Body of pancreas (tissue), 4 donors: Measurements from ENCODE around the gene GRIFIN. TPM values are rescaled to one million over a fixed set of nuclear protein-coding genes. Genes with fewer than 3 reads are reported as not detected.

ENCODE experiments used
- ATAC-seq: fragments of 150-250 bp; one replicate; pipeline ENCODE4 v1.9.1; 2016
- DNase-seq, 4 donors: peaks; one replicate each; pipeline ENCODE4 v3.0.0-alpha.2; 2019
- H3K27ac ChIP-seq, 4 donors: fragments of 200-600 bp; sonication (generic); 1 replicate in 3 of 4; 2 replicates in 1 of 4; pipeline versions ENCODE4 v1.5.1 to v1.6.1; 2016 to 2019; ENCODE audit warnings: mild to moderate bottlenecking in 1 of 4, mixed read lengths in 1 of 4, moderate library complexity in 1 of 4
- H3K27me3 ChIP-seq, 2 donors: fragments of 200-600 bp; sonication (generic); one replicate each; pipeline ENCODE4 v1.6.0; 2016; ENCODE audit warnings: mild to moderate bottlenecking in 1 of 2
- H3K36me3 ChIP-seq, 2 donors: fragments of 200-600 bp; sonication (generic); replicated peaks in 1 of 2; 2 replicates each; pipeline ENCODE4 v1.5.1; 2016; ENCODE audit warnings: low read depth in 2 of 2; ENCODE audit not compliant: insufficient read depth in 1 of 2
- H3K4me1 ChIP-seq: fragments of 200-600 bp; sonication (generic); one replicate; pipeline ENCODE4 v1.6.0; 2016
- H3K4me3 ChIP-seq, 2 donors: fragments of 200-600 bp; sonication (generic); 1 replicate in 1 of 2; 2 replicates in 1 of 2; pipeline ENCODE4 v1.5.1; 2016 to 2019
- H3K9me3 ChIP-seq, 3 donors: fragments of 200-600 bp; sonication (generic); 1 replicate in 2 of 3; 2 replicates in 1 of 3; pipeline ENCODE4 v1.5.1; 2016
- CTCF ChIP-seq, 7 experiments: fragments of 450-650 bp in 4 of 7; fragments of 200-600 bp in 3 of 7; sonication (generic) in 3 of 7; IDR thresholded peaks; one replicate each; pipeline ENCODE4 v1.5.1; 2016 to 2019; ENCODE audit warnings: antibody characterized with exemption in 7 of 7
- POLR2A ChIP-seq, 3 donors: fragments of 450-650 bp; IDR thresholded peaks; one replicate each; pipeline ENCODE4 v1.6.1; 2016; ENCODE audit warnings: antibody characterized with exemption in 3 of 3, mild to moderate bottlenecking in 2 of 3
- WGBS, 2 donors: methylation state at CpG; one replicate each; pipeline ENCODE4 v1.1.5; 2017; 5-methylcytosine and 5-hydroxymethylcytosine counted together
- intact Hi-C: fragments of 100-400 bp; cut with DNase I; formaldehyde crosslinking; loops from one replicate; pipeline ENCODE4 v1.15.1; 2023
- total RNA-seq, 2 donors: library from RNA; depleted of rRNA; stranded (reverse); fragments of >200 nt; gene quantifications; one replicate each; pipeline ENCODE4 v1.1.0, GENCODE V29; 2016

The GRIFIN gene
- total RNA-seq, 2 donors from 2014 or later = not detected

GRCh38 chr7:2475678-2476015 lies 551 bp downstream of the GRIFIN start:
- DNase-seq (peak in 1 of 4 donors; percentile 5), ATAC-seq (no peak)
- Histone ChIP-seq H3K4me1 (peaks cover 21% of the 10 kb centered on the region), H3K4me3 (no peak overlapping the region), H3K27ac (no peak overlapping the region), H3K36me3 (no peaks in the 10 kb centered on the region), H3K27me3 (peaks cover 0 to 4% of the 10 kb centered on the region in 2 donors), H3K9me3 (no peaks in the 10 kb centered on the region)
- intact Hi-C loops = no loop called here
- WGBS, 2 donors = 89% methylated on average over 13 of the region's 18 CpGs
- TF ChIP-seq CTCF (IDR thresholded peaks at IDR 0.05) (no peak), POLR2A (IDR thresholded peaks at IDR 0.05) (no peak)

GRCh38 chr7:2474813-2475677 lies 1.2 kb downstream of the GRIFIN start:
- 57 to 78% methylated on average over 9 to 23 of the region's 28 CpGs for WGBS, 2 donors
- H3K36me3 ChIP-seq = no peaks in the 10 kb centered on the region
- H3K27ac ChIP-seq = no peak overlapping the region
- intact Hi-C loops = no loop called here
- H3K4me3 ChIP-seq = no peak overlapping the region
- ATAC-seq = peak; percentile 16
- H3K9me3 ChIP-seq = no peaks in the 10 kb centered on the region
- peaks cover 0 to 4% of the 10 kb centered on the region in 2 donors for H3K27me3 ChIP-seq
- DNase-seq = peak; percentile 52 to 89 (median 76)
- peaks cover 21% of the 10 kb centered on the region for H3K4me1 ChIP-seq
- TF ChIP-seq POLR2A (IDR thresholded peaks at IDR 0.05) (no peak), CTCF (IDR thresholded peaks at IDR 0.05) (peak in 3 of 7 experiments; percentile 32 to 53 (median 46))

- 82% methylated on average over 15 of the region's 15 CpGs; no CpG with 5 or more reads in 1 of the 2 donors for WGBS, 2 donors
- intact Hi-C loops = no loop called here
- no peak for ATAC-seq
Observed at GRCh38 chr7:2474224-2474623, 2.0 kb downstream of the GRIFIN start.

GRCh38 chr7:2473496-2474180 lies 2.6 kb downstream of the GRIFIN start:
- no peaks in the 10 kb centered on the region for H3K9me3 ChIP-seq
- H3K36me3 ChIP-seq = no peaks in the 10 kb centered on the region
- intact Hi-C loops = no loop called here
- ATAC-seq (no peak), DNase-seq (no peak)
- WGBS, 2 donors = 76 to 85% methylated on average over 10 to 12 of the region's 12 CpGs
- peaks cover 0 to 4% of the 10 kb centered on the region in 2 donors for H3K27me3 ChIP-seq
- H3K4me3 ChIP-seq = no peak overlapping the region
- TF ChIP-seq POLR2A (IDR thresholded peaks at IDR 0.05) (no peak), CTCF (IDR thresholded peaks at IDR 0.05) (no peak)
- no peak overlapping the region for H3K27ac ChIP-seq
- H3K4me1 ChIP-seq = peaks cover 21% of the 10 kb centered on the region

More at GRCh38 chr7:2474224-2474623, 2.0 kb downstream of the GRIFIN start:
- Histone ChIP-seq H3K4me3 (no peak overlapping the region), H3K9me3 (no peaks in the 10 kb centered on the region), H3K4me1 (peaks cover 21% of the 10 kb centered on the region), H3K27ac (no peak overlapping the region), H3K36me3 (no peaks in the 10 kb centered on the region), H3K27me3 (peaks cover 0 to 4% of the 10 kb centered on the region in 2 donors)
- TF ChIP-seq CTCF (IDR thresholded peaks at IDR 0.05) (no peak), POLR2A (IDR thresholded peaks at IDR 0.05) (no peak)
- no peak for DNase-seq
